Gastrocnemius medialis (tissue), 4 donors: ENCODE measurements around the gene SCN5A.

ENCODE experiments used
- POLR2A ChIP-seq, 2 donors: fragments of 450-650 bp; IDR thresholded peaks; one replicate each; pipeline ENCODE4 v1.6.1; 2017; ENCODE audit warnings: antibody characterized with exemption in 2 of 2, mild to moderate bottlenecking in 2 of 2, moderate library complexity in 2 of 2
- TF ChIP-seq, protein P1 (sequence below), 5 experiments: fragments of 450-650 bp in 3 of 5; fragments of 200-600 bp in 2 of 5; sonication (generic) in 2 of 5; IDR thresholded peaks in 4 of 5; conservative IDR thresholded peaks in 1 of 5; 1 replicate in 4 of 5; 2 replicates in 1 of 5; pipeline ENCODE4 v1.5.1; 2016 to 2019; ENCODE audit warnings: antibody characterized with exemption in 5 of 5, mild to moderate bottlenecking in 3 of 5, moderate library complexity in 3 of 5

GRCh38 chr3:38637906-38638305 is 11.6 kb downstream of the SCN5A start:
- TF ChIP-seq, protein P1, sequence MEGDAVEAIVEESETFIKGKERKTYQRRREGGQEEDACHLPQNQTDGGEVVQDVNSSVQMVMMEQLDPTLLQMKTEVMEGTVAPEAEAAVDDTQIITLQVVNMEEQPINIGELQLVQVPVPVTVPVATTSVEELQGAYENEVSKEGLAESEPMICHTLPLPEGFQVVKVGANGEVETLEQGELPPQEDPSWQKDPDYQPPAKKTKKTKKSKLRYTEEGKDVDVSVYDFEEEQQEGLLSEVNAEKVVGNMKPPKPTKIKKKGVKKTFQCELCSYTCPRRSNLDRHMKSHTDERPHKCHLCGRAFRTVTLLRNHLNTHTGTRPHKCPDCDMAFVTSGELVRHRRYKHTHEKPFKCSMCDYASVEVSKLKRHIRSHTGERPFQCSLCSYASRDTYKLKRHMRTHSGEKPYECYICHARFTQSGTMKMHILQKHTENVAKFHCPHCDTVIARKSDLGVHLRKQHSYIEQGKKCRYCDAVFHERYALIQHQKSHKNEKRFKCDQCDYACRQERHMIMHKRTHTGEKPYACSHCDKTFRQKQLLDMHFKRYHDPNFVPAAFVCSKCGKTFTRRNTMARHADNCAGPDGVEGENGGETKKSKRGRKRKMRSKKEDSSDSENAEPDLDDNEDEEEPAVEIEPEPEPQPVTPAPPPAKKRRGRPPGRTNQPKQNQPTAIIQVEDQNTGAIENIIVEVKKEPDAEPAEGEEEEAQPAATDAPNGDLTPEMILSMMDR (IDR thresholded peaks at IDR 0.05 in 4 of 5, conservative IDR thresholded peaks at IDR 0.05 in 1 of 5): no peak
- TF ChIP-seq POLR2A (IDR thresholded peaks at IDR 0.05): no peak
